ENCODE measurements around the gene ASB5.
"Not testable (repeated sequence)": the region's sequence is repeated elsewhere in the genome, so short reads cannot be mapped to it uniquely, and the experiment has no call there.

Gene ASB5, protein sequence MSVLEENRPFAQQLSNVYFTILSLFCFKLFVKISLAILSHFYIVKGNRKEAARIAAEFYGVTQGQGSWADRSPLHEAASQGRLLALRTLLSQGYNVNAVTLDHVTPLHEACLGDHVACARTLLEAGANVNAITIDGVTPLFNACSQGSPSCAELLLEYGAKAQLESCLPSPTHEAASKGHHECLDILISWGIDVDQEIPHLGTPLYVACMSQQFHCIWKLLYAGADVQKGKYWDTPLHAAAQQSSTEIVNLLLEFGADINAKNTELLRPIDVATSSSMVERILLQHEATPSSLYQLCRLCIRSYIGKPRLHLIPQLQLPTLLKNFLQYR

GRCh38 chr4:176268963-176269362, at the start of gene ASB5:
ASB5 (minus strand) TSS chr4:176269222; CDS start chr4:176269108, 114 bp downstream.
- DNase-seq (ENCODE audit: low read depth): no peak

DNA sequence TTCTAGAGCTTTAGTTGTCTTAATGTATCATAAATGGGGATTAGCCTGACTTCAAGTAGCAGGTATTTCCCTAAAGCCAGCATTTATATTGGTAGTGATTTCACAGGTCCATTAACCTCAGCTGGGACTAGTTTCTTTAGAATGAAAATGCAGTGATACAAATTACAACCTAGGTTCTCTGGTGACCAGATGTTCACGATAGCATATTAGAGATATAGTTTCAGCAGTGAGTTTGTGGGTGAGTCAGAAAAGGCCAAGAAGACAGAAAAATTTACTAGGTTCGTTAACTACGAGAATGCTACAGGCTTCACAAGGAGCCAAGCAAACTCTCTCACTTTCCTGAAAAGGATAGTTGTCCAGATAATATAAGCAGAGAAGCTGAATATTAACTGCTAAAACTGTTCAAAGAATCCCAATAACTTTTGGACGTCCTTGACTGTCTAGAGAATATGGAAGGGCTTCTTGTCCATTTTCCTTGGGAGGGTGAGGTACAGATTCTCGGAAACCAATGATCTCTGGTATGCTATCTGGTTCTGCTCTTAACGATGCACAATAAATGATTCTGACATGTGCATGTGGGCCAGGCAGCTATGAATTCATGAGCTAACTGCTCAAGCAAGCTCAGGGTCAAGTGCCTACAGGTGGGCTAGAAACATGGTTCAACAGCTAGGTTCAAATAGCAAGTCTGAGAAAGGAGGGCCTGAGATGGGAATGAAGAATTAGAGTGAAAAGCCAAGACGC, 44.7 kb upstream of the ASB5 start:
- DNase-seq (ENCODE audit: low read depth): no peak

- DNase-seq (ENCODE audit: low read depth): no peak
These were observed 40.8 kb upstream of the ASB5 start for GRCh38 chr4:176309772-176310171.

DNA sequence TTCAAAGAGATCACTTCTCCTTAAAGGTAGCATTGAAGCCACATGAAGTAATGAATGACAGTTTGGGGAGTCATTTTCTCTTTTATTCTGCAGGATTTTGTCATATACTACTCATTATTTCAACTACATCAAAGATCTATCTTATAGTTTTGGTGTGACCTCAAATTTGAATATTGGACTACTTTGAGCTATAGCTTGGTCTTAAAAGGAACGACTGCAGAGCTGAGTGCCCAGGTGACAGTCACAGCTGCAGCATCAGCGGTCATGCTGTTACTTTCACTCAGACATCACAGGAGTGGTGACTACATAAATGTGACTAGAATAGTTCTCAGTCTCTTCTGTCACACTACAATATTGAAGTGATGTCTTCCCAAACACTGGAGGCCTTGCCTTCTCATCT, 40.0 kb upstream of the ASB5 start:
- DNase-seq (ENCODE audit: low read depth): no peak

- no peak for DNase-seq (ENCODE audit: low read depth)
These were observed 39.4 kb upstream of the ASB5 start for GRCh38 chr4:176308441-176308840.

GRCh38 chr4:176307666-176307930, 38.6 kb upstream of the ASB5 start:
- no peak for DNase-seq (ENCODE audit: low read depth)

DNA sequence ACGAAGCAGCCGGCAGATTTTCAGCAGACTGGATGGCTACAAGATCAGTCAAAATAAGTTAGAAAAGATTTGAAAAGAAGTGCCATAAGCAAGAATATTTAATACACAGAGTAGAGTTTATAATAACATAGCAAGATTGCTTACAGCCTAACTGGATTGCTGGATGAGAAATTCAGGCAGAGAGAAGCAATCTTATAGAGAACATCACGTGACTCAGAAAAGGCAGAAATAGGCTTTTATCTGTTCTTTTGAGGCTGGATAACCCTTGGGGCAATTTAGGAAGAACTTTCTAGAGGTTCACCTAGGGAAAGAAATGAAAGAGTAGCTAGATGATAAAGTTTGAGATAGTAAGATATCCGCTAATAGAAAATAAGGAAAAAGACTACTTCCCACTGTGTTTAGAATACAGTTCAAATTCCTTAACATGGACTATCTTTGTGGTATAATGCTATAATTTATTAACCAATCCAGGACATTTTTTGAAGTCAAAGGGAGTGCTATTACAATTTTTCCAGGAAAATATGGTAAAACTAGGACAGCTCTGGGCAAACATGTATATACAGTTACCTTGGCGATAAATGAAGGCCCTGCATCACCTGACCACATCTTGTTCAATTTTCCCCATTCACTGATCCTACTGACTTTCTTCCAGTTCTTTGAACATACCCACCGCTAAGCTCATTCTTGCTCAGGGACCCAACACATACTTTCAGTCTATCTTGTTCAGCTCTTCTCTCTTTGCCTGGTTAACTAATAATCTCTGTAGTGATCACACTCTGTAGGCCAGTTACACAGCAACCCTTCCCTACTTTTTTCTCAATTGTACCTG, 38.0 kb upstream of the ASB5 start:
- no peak for DNase-seq (ENCODE audit: low read depth)

DNA sequence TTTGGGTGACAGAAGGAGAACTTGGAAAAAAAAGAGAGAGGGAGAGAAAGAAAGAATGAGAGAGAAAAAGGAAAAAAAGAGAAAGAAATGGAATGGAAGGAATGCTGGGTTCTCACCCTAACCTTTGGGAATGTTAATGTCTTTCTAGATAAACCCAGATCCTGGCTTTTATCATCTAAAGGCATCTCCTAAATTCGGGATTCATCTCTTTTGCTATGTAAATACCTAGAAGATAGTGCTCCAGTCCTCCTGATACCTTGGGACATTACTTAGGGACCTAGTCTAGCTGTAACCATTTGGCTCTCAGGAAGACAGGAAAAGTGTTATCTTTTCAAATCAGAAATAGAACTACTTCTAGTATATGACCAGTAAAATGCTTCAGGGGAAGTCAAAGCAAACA, 34.9 kb upstream of the ASB5 start:
- DNase-seq (ENCODE audit: low read depth): no peak

GRCh38 chr4:176302283-176303275, 33.6 kb upstream of the ASB5 start:
- DNase-seq (ENCODE audit: low read depth): no peak

GRCh38 chr4:176300565-176300964, 31.5 kb upstream of the ASB5 start:
- DNase-seq (ENCODE audit: low read depth): no peak

- DNase-seq (ENCODE audit: low read depth): no peak
These were observed 31.0 kb upstream of the ASB5 start for GRCh38 chr4:176300036-176300435.

DNA sequence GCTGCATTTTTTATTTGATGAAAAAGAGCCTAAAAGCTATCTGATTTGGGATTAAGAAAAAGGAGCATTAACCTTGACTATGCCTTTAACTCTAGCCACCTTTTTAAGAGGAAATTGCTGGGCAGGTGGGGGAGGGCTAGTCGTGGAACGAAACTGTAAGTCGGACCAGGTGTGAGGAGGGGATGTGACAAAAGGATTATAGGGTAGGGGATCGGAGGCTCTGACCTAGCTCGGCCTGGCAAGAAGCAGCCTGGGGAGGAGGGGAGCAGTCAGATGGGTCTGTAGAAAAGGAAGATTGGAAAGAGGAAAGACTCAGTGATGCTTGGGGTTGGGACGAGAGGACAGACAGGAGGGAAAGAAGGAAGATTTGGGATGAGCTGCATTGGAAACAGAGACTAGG, 29.6 kb upstream of the ASB5 start:
- no peak for DNase-seq (ENCODE audit: low read depth)

GRCh38 chr4:176295907-176296306, 26.9 kb upstream of the ASB5 start:
- DNase-seq (ENCODE audit: low read depth): not testable (repeated sequence)

- DNase-seq (ENCODE audit: low read depth): no peak
These were observed 24.6 kb upstream of the ASB5 start for GRCh38 chr4:176293660-176294059.

GRCh38 chr4:176292920-176293319, 23.9 kb upstream of the ASB5 start:
- DNase-seq (ENCODE audit: low read depth): no peak

- no peak for DNase-seq (ENCODE audit: low read depth)
These were observed 22.7 kb upstream of the ASB5 start for GRCh38 chr4:176291748-176292147.

DNA sequence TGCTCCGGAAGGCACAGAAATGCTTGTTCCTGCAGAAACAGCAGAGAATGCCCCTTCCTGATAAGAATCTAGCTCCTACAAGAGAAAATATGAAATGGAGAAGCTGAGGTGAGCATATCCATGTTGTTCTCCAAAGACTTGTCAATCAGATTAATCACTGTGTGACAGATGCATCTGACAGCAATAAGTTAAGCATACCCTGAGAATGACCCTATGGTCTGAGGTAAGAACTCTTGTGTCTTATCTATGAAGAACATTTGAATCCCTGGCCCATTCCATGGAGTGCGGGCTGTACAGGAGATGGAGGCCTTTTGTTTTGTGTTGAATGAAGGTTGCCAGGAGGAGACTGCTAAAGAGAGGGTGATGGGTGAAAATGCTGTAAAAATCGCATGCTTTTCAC, 21.5 kb upstream of the ASB5 start:
- DNase-seq (ENCODE audit: low read depth): no peak

DNA sequence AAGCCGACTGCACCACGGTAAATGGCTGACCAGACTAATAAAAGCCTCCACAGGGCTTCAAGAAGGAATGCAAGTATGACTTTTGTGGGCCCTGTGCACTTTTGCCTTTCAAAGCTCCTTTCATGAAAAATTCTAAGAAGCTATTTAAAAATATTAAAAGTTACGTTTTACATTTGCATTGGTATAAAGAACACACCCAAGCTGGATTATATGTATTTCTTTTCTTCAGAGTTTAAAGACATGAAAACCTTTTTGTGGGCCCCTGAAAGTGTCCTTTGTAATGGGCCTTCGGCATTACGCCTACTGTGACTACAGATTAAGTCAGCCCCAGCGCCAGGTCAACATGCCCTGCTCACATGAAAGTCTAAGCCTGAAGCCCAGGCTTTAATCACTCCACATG, 20.5 kb upstream of the ASB5 start:
- DNase-seq (ENCODE audit: low read depth): no peak

GRCh38 chr4:176288020-176288419, 19.0 kb upstream of the ASB5 start:
- DNase-seq (ENCODE audit: low read depth): no peak

DNA sequence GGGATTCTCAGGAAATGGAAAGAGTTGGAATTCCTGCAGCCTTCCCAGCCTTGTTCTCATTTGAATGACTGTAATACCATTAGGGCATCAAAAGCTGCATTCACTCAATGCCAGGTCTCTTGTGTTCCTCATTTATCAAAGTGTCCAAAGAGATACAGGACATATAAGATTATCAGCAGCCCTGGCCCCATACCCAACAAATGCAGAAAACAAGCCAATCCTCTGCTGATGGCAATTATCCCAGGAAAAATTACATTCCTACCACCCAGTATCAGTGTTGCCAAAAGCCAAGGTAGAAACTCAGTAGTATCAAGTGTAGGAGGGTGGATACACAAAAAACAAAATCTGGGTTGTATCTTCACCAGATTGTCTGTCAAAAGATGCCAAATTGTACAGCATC, 18.5 kb upstream of the ASB5 start:
- DNase-seq (ENCODE audit: low read depth): no peak

DNA sequence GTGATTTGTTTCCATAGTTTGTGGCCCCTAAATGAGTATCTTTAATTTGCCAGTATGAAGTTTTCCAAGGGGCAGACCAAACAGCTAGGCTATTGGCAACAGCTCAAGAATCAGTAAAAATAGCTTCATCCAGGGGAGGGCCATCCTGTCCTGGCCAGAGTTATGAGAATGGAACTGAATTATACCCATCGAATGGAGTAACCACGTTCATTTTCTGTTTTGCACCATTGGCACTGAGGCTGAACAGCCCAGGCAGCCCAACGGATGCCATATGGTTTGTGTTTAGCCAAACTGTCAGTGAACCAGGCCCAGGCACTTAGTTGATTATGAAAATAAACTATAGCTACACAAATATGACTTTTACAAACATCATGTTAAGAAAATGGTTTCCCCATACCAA, 17.7 kb upstream of the ASB5 start:
- DNase-seq (ENCODE audit: low read depth): no peak

GRCh38 chr4:176279560-176279959, 10.5 kb upstream of the ASB5 start:
- DNase-seq (ENCODE audit: low read depth): not testable (repeated sequence)

Data from activated T-helper 9 cell treated with anti-CD3 and anti-CD28 coated beads, Interleukin-2, amount 50 U/mL, for 16 hours (primary cell).